ENCODE measurements around the gene CSAG2.
"Not testable (repeated sequence)": the region's sequence is repeated elsewhere in the genome, so short reads cannot be mapped to it uniquely, and the experiment has no call there.

The CSAG2 gene

DNA sequence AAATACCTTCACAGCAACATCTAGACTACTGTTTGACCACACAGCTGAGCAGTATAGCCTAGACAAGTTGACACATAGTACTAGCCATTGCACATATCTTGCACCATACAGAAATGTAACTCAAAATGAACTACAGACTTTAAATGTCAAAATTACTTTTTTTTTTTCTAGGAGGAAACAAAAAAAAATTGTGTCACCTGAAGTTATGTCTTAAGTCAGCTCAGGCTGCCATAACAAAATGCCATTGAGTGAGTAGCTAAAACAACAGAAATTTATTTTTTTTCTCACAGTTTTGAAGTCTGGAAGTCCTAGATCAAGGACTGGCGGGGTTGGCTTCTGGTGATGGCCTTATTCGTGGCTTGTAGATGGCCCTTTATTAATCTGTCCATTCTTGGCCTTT is at the start of gene CSAG2:
Gene CSAG2 (minus strand): TSS at position 101 of the 400 bp plus-strand sequence. CDS start 161 bp downstream, outside the sequence.
- not testable (repeated sequence) for DNase-seq

DNA sequence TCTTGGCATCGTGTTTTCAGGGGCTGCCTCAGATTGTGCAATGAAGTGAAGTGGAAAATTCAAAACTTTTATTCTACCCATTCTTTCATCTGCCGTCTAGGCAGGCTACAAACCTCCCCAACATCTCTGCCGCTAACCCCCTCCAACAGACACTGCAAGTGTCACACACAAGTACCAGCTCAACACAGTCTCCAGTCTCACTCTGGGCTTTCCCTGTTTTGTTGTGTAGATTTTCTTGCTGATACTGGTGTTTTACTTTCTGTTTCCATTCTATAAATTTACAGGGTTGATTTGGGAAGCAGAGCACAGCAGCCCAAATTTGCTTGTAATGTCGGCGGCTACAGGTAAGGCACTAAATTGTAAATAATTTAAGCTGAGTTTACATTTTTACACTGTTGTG is 45.8 kb upstream of the CSAG2 start:
- not testable (repeated sequence) for DNase-seq

DNA sequence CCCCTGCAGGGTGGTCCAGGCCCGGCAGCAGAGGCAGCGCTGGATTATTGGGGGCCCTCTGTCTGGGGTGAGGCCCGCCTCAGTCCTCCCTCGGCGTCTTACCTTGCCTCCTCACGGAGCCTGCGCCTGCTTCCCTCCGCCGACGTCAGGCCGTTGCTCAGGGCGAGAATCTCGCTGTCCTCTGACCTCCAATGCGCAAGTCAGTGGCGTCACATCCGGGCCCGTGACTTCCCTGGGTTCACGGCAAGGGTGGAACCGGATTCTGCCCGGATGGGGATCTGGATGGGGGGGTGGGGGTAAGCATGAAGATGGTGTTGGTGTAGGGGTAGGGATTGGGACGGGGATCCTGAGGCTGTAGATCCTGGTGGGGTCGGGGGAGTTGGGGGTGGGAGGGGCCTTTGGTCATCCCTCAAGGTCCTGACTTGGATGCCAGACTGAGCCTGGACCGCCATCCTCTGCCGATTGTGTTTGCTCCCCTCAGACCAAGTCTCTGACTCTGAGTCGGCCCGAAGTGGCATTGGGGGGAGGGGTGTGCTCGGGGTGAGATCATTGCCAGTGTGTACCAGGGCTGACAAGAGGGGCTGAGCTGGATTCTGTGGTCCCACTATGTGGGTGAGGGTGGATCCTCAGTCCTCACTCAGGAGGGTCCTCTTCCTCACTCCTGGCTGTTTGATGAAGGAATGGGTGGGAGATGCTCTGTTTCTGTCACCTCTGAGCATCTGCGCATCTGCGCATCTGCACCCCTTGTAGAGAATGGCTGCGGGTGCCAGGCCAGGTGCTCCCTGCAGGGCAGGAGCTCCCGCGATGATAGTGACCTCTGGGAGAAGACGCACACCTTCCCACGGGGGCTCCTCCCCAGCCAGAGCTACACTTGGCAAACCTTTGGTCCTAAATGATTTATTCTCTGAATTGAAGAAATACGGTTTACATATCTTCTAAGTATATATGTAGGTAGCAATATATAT is 44.9 kb upstream of the CSAG2 start, which contains the start of gene MAGEA2:
Gene MAGEA2 (minus strand): TSS at position 157 of the 965 bp plus-strand sequence. CDS start 2,479 bp downstream, outside the sequence.
- not testable (repeated sequence) for DNase-seq

GRCh38 chrX:152738560-152738959 is 29.5 kb upstream of the CSAG2 start:
- no peak for DNase-seq

DNA sequence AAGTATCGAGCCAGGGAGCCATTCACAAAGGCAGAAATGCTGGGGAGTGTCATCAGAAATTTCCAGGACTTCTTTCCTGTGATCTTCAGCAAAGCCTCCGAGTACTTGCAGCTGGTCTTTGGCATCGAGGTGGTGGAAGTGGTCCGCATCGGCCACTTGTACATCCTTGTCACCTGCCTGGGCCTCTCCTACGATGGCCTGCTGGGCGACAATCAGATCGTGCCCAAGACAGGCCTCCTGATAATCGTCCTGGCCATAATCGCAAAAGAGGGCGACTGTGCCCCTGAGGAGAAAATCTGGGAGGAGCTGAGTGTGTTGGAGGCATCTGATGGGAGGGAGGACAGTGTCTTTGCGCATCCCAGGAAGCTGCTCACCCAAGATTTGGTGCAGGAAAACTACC is 27.5 kb upstream of the CSAG2 start:
- DNase-seq = not testable (repeated sequence)

GRCh38 chrX:152735860-152736511 is 26.9 kb upstream of the CSAG2 start:
- no peak for DNase-seq

DNA sequence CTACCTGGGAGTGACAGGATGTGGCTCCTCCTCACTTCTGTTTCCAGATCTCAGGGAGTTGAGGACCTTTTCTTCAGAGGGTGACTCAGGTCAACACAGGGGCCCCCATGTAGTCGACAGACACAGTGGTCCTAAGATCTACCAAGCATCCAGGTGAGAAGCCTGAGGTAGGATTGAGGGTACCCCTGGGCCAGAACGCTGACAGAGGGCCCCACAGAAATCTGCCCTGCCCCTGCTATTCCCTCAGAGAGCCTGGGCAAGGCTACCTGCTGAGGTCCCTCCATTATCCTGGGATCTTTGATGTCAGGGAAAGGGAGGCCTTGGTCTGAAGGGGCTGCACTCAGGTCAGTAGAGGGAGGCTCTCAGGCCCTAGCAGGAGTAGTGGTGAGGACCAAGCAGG is 26.0 kb upstream of the CSAG2 start:
- DNase-seq = no peak

GRCh38 chrX:152734143-152734858 is 25.2 kb upstream of the CSAG2 start:
- not testable (repeated sequence) for DNase-seq

- no peak for DNase-seq
These were observed 24.3 kb upstream of the CSAG2 start, which contains the start of the genes CSAG1 and MAGEA12 for GRCh38 chrX:152733261-152733975. CSAG1 (minus strand) TSS chrX:152733721; CDS start chrX:152732460, 1,261 bp downstream. MAGEA12 (plus strand) TSS chrX:152733757; CDS start chrX:152736162, 2,405 bp downstream.

DNA sequence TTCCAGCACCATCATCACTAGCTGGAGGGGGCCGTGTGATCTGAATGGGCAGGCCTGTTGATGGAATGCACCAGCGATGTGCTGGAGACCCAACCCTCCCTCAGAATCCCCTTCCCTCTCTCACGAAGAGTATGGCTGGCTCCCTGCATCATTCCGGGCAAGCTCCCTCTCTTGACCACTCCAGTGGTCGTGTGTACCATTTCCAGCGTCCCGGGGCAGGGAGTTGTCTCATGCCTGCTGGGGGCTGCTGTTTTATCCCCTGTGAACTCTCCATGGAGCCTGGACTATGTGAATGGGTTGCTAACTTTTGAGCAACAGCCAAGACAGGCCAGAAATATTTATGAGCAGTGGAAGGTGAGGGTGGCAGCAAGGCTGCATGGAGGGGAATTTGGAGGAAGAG is 16.3 kb upstream of the CSAG2 start:
- no peak for DNase-seq

- DNase-seq = not testable (repeated sequence)
These were observed 5.0 kb upstream of the CSAG2 start, which contains the start of gene MAGEA2B for GRCh38 chrX:152713815-152714787. MAGEA2B (plus strand) TSS chrX:152714628; CDS start chrX:152717107, 2,479 bp downstream.

- not testable (repeated sequence) for DNase-seq
These were observed 4.1 kb upstream of the CSAG2 start for GRCh38 chrX:152713195-152713594.

GRCh38 chrX:152706500-152706899 is 2.6 kb downstream of the CSAG2 start:
- not testable (repeated sequence) for DNase-seq

DNA sequence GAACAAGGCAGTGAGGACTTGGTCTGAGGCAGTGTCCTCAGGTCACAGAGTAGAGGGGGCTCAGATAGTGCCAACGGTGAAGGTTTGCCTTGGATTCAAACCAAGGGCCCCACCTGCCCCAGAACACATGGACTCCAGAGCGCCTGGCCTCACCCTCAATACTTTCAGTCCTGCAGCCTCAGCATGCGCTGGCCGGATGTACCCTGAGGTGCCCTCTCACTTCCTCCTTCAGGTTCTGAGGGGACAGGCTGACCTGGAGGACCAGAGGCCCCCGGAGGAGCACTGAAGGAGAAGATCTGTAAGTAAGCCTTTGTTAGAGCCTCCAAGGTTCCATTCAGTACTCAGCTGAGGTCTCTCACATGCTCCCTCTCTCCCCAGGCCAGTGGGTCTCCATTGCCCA is 8.7 kb downstream of the CSAG2 start:
- DNase-seq = not testable (repeated sequence)

DNA sequence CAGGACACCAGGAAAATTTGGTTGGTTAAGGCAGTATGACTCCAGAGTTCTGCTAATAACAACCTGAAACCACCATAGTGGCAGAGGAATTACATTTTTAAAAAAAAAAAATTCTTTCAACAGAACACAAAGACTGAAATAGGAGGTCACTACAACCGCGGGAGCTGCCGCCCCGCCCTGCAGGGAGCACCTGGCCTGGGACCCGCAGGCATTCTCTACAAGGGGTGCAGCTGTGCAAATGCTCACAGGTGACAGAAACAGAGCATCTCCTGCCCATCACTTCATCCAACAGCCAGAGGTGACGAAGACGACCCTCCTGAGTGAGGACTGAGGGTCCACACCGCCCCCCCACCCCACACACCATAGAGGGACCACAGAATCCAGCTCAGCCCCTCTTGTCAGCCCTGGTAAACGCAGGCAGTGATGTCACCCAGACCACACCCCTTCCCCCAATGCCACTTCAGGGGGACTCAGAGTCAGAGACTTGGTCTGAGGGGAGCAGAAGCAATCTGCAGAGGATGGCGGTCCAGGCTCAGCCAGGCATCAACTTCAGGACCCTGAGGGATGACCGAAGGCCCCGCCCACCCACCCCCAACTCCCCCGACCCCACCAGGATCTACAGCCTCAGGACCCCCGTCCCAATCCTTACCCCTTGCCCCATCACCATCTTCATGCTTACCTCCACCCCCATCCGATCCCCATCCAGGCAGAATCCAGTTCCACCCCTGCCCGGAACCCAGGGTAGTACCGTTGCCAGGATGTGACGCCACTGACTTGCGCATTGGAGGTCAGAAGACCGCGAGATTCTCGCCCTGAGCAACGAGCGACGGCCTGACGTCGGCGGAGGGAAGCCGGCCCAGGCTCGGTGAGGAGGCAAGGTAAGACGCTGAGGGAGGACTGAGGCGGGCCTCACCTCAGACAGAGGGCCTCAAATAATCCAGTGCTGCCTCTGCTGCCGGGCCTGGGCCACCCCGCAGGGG is 10.8 kb downstream of the CSAG2 start, which contains the start of gene MAGEA3:
Gene MAGEA3 (plus strand): TSS at position 843 of the 980 bp plus-strand sequence. CDS start 2,039 bp downstream, outside the sequence.
- DNase-seq = not testable (repeated sequence)

- not testable (repeated sequence) for DNase-seq
These were observed 28.1 kb downstream of the CSAG2 start for GRCh38 chrX:152681012-152681411.

- not testable (repeated sequence) for DNase-seq
These were observed 34.4 kb downstream of the CSAG2 start for GRCh38 chrX:152674652-152675051.

- no peak for DNase-seq
These were observed 34.9 kb downstream of the CSAG2 start for GRCh38 chrX:152674135-152674534.

- no peak for DNase-seq
These were observed 46.0 kb downstream of the CSAG2 start for GRCh38 chrX:152663086-152663485.
